Measurements from ENCODE around the gene FHIT.

The FHIT gene

GRCh38 chr3:61251174-61251972 lies at the start of gene FHIT:
Gene FHIT (minus strand): TSS chr3:61251452.
- TF ChIP-seq CTCF (IDR thresholded peaks at IDR 0.05; ENCODE audit: low read depth, low read length, missing control alignments), result no peak
- in situ Hi-C loops (cut with HindIII; ENCODE audit: low sequenced_read_pairs), result no loop called here
- H3K4me3 ChIP-seq (ENCODE audit: low read depth, low read length), result peak within 1 kb of the TSS; percentile 55
- peak; percentile 86 for DNase-seq (ENCODE audit: low read depth)

- no peak overlapping the region for H3K4me3 ChIP-seq (ENCODE audit: low read depth, low read length)
- DNase-seq (ENCODE audit: low read depth), result no peak
- TF ChIP-seq CTCF (IDR thresholded peaks at IDR 0.05; ENCODE audit: low read depth, low read length, missing control alignments), result no peak
- in situ Hi-C loops (cut with HindIII; ENCODE audit: low sequenced_read_pairs), result no loop called here
Observed at GRCh38 chr3:61300786-61301185, 49.5 kb upstream of the FHIT start.

- TF ChIP-seq CTCF (IDR thresholded peaks at IDR 0.05; ENCODE audit: low read depth, low read length, missing control alignments), result no peak
- in situ Hi-C loops (cut with HindIII; ENCODE audit: low sequenced_read_pairs), result no loop called here
- no peak overlapping the region for H3K4me3 ChIP-seq (ENCODE audit: low read depth, low read length)
- no peak for DNase-seq (ENCODE audit: low read depth)
Observed at GRCh38 chr3:61300006-61300380, 48.7 kb upstream of the FHIT start.

GRCh38 chr3:61299343-61300005 lies 48.2 kb upstream of the FHIT start:
- in situ Hi-C loops (cut with HindIII; ENCODE audit: low sequenced_read_pairs), result no loop called here
- no peak for DNase-seq (ENCODE audit: low read depth)
- no peak for TF ChIP-seq CTCF (IDR thresholded peaks at IDR 0.05; ENCODE audit: low read depth, low read length, missing control alignments)
- H3K4me3 ChIP-seq (ENCODE audit: low read depth, low read length), result no peak overlapping the region

GRCh38 chr3:61297821-61298220 lies 46.6 kb upstream of the FHIT start:
- in situ Hi-C loops (cut with HindIII; ENCODE audit: low sequenced_read_pairs), result no loop called here
- TF ChIP-seq CTCF (IDR thresholded peaks at IDR 0.05; ENCODE audit: low read depth, low read length, missing control alignments), result no peak
- H3K4me3 ChIP-seq (ENCODE audit: low read depth, low read length), result no peak overlapping the region
- no peak for DNase-seq (ENCODE audit: low read depth)

- in situ Hi-C loops (cut with HindIII; ENCODE audit: low sequenced_read_pairs), result no loop called here
Observed at GRCh38 chr3:61288446-61288845, 37.2 kb upstream of the FHIT start.

More at GRCh38 chr3:61288446-61288845, 37.2 kb upstream of the FHIT start:
- no peak overlapping the region for H3K4me3 ChIP-seq (ENCODE audit: low read depth, low read length)
- TF ChIP-seq CTCF (IDR thresholded peaks at IDR 0.05; ENCODE audit: low read depth, low read length, missing control alignments), result no peak
- no peak for DNase-seq (ENCODE audit: low read depth)

Measured in astrocyte of the cerebellum (primary cell).